A549 (cell line): ENCODE results near the gene SLC6A17. TPM values are rescaled to one million over a fixed set of nuclear protein-coding genes. Genes with fewer than 3 reads are reported as not detected.

Source experiments
- ATAC-seq, 2 experiments: fragments of 200-7000 bp in 1 of 2; fragments of >200 bp in 1 of 2; cut with Nextera tagmentation in 1 of 2; cut with Tn5 transposase in 1 of 2; 3 replicates each; pipeline versions ENCODE4 v1.8.0 to v1.9.1; 2018 to 2020; ENCODE audit warnings: mild to moderate bottlenecking in 1 of 2, moderate library complexity in 1 of 2
- CTCF ChIA-PET: fragments of 300-600 bp; sonication (Branson Sonifier 250); formaldehyde crosslinking; extraction: SDS; loops from one replicate; lab custom pipeline; 2021; ENCODE audit warnings: antibody characterized with exemption, inconsistent platforms; lab: Yijun Ruan, JAX
- POLR2A ChIA-PET: fragments of 350-600 bp; formaldehyde crosslinking; extraction: SDS; loops from one replicate; lab custom pipeline; 2021; ENCODE audit warnings: antibody characterized with exemption, inconsistent platforms; lab: Yijun Ruan, JAX
- DNase-seq, 2 experiments: peaks; one replicate each; pipeline versions ENCODE4 v3.0.0 to v3.0.0-alpha.2; 2011 to 2016; ENCODE audit warnings: low read depth in 1 of 2, low spot score in 1 of 2
- FAIRE-seq: peaks from 2 replicates; lab custom pipeline; 2011; peaks lifted over from hg19 to GRCh38; lab: Jason Lieb, UNC
- H3K27ac ChIP-seq, 2 experiments: fragments of >200 bp; sonication (Bioruptor Twin); formaldehyde crosslinking; 3 replicates each; pipeline ENCODE4 v1.5.1; 2016 to 2017
- H3K4me1 ChIP-seq: fragments of >200 bp; sonication (Bioruptor Twin); formaldehyde crosslinking; 3 replicates; pipeline ENCODE4 v1.6.1; 2016
- H3K4me2 ChIP-seq: fragments of >200 bp; sonication (Bioruptor Twin); formaldehyde crosslinking; 3 replicates; pipeline ENCODE4 v1.6.1; 2016
- H3K4me3 ChIP-seq: fragments of >200 bp; sonication (Bioruptor Twin); formaldehyde crosslinking; 3 replicates; pipeline ENCODE4 v1.5.1; 2016
- H3K9me3 ChIP-seq: fragments of >200 bp; sonication (Bioruptor Twin); formaldehyde crosslinking; 3 replicates; pipeline ENCODE4 v1.6.1; 2016
- CBX2 ChIP-seq: fragments of 200-600 bp; sonication (generic); IDR thresholded peaks from 2 replicates; pipeline ENCODE4 v1.6.1; 2016; ENCODE audit warnings: low read depth, mild to moderate bottlenecking, borderline replicate concordance
- CHD2 ChIP-seq: fragments of 150-350 bp; IDR thresholded peaks from 2 replicates; pipeline ENCODE4 v1.6.1; 2014; ENCODE audit warnings: low read length; ENCODE audit not compliant: partially characterized antibody
- EHMT2 ChIP-seq: fragments of 200-600 bp; sonication (generic); IDR thresholded peaks from 2 replicates; pipeline ENCODE4 v1.6.1; 2016; ENCODE audit warnings: antibody characterized with exemption, low read depth, mild to moderate bottlenecking, moderate library complexity
- EP300 ChIP-seq, 2 experiments: fragments of >200 bp; sonication (Bioruptor Twin); formaldehyde crosslinking; IDR thresholded peaks; 2 replicates in 1 of 2; 3 replicates in 1 of 2; pipeline ENCODE4 v1.6.1; 2016 to 2017
- FOSB ChIP-seq: fragments of 250-450 bp; sonication (Bioruptor Pico); IDR thresholded peaks from 2 replicates; pipeline ENCODE4 v1.5.0; 2020; ENCODE audit warnings: mild to moderate bottlenecking, moderate library complexity
- FOSL2 ChIP-seq, 2 experiments: fragments of 450-650 bp in 1 of 2; fragments of >200 bp in 1 of 2; sonication (Bioruptor Twin) in 1 of 2; formaldehyde crosslinking; IDR thresholded peaks; 2 replicates each; pipeline versions ENCODE4 v1.5.0 to v1.6.1; 2016 to 2020; ENCODE audit warnings: mild to moderate bottlenecking in 1 of 2, moderate library complexity in 1 of 2
- FOXS1 ChIP-seq: fragments of 250-450 bp; sonication (Bioruptor Pico); IDR thresholded peaks from 2 replicates; pipeline ENCODE4 v1.5.0; 2020; ENCODE audit warnings: mild to moderate bottlenecking, moderate library complexity
- GATA3 ChIP-seq: IDR thresholded peaks from 2 replicates; pipeline ENCODE4 v1.6.1; 2012; ENCODE audit warnings: borderline replicate concordance
- HOXB13 ChIP-seq: fragments of 250-450 bp; sonication (Bioruptor Pico); IDR thresholded peaks from 2 replicates; pipeline ENCODE4 v1.5.0; 2020; ENCODE audit warnings: low read depth, mild to moderate bottlenecking, moderate library complexity
- KDM1A ChIP-seq: fragments of 200-600 bp; sonication (generic); IDR thresholded peaks from 2 replicates; pipeline ENCODE4 v1.6.1; 2016; ENCODE audit warnings: low read depth, mild to moderate bottlenecking
- KDM5A ChIP-seq: fragments of 200-600 bp; sonication (generic); IDR thresholded peaks from 2 replicates; pipeline ENCODE4 v1.6.1; 2016; ENCODE audit warnings: antibody characterized with exemption, mild to moderate bottlenecking
- MAFK ChIP-seq: fragments of 450-650 bp; IDR thresholded peaks from 2 replicates; pipeline ENCODE4 v1.6.1; 2014; ENCODE audit not compliant: partially characterized antibody
- MAZ ChIP-seq: fragments of 150-350 bp; IDR thresholded peaks from 2 replicates; pipeline ENCODE4 v1.6.1; 2014; ENCODE audit warnings: antibody characterized with exemption, low read depth, low read length, borderline replicate concordance
- MYC ChIP-seq: IDR thresholded peaks from 2 replicates; pipeline ENCODE4 v1.6.1; 2012; ENCODE audit warnings: mild to moderate bottlenecking, inconsistent platforms, low read length, improper control_type of control experiment, borderline replicate concordance
- RAD21 ChIP-seq, 2 experiments: fragments of >200 bp in 1 of 2; sonication (Bioruptor Twin) in 1 of 2; formaldehyde crosslinking in 1 of 2; IDR thresholded peaks in 1 of 2; conservative IDR thresholded peaks in 1 of 2; 2 replicates in 1 of 2; 3 replicates in 1 of 2; pipeline ENCODE4 v1.6.1; 2012 to 2018; ENCODE audit warnings: inconsistent platforms in 1 of 2
- RARB ChIP-seq: fragments of 250-450 bp; sonication (Bioruptor Pico); IDR thresholded peaks from 2 replicates; pipeline ENCODE4 v1.8.0; 2021; ENCODE audit warnings: mild to moderate bottlenecking, moderate library complexity
- RCOR1 ChIP-seq: fragments of 150-350 bp; IDR thresholded peaks from 2 replicates; pipeline ENCODE4 v1.6.1; 2014; ENCODE audit warnings: antibody characterized with exemption, low read length, low read depth
- RFX5 ChIP-seq: fragments of 450-650 bp; IDR thresholded peaks from 2 replicates; pipeline ENCODE4 v1.7.1; 2014; ENCODE audit warnings: antibody characterized with exemption, mild to moderate bottlenecking, moderate library complexity
- SREBF2 ChIP-seq: fragments of 450-650 bp; IDR thresholded peaks from 2 replicates; pipeline ENCODE4 v1.6.1; 2014; ENCODE audit warnings: mild to moderate bottlenecking, moderate library complexity
- TFCP2L1 ChIP-seq: fragments of 250-450 bp; sonication (Bioruptor Pico); IDR thresholded peaks from 2 replicates; pipeline ENCODE4 v1.5.0; 2021; ENCODE audit warnings: mild to moderate bottlenecking
- ZSCAN20 ChIP-seq: fragments of 250-450 bp; sonication (Bioruptor Pico); IDR thresholded peaks from 2 replicates; pipeline ENCODE4 v1.8.0; 2022; ENCODE audit warnings: mild to moderate bottlenecking, moderate library complexity
- WGBS: methylation state at CpG from one replicate; pipeline ENCODE4 v1.1.6; 2017; ENCODE audit errors: missing lambda C conversion rate; 5-methylcytosine and 5-hydroxymethylcytosine counted together
- polyA plus RNA-seq, 4 experiments: library from polyadenylated mRNA; depleted of rRNA in 3 of 4; stranded (reverse); fragments of >200 nt; fragmentation: RNase III in 1 of 4; extraction: RNeasy Plus Mini Kit Qiagen cat#74134 plus additional on column Dnase treatment in 1 of 4; gene quantifications; 2 replicates in 3 of 4; 3 replicates in 1 of 4; pipeline ENCODE4 v1.2.3, GENCODE V29; 2011 to 2017
- TF ChIP-seq, protein P1 (sequence below): fragments of 450-650 bp; IDR thresholded peaks from 2 replicates; pipeline ENCODE4 v1.6.1; 2014; ENCODE audit warnings: antibody characterized with exemption
- TF ChIP-seq, protein P2 (sequence below): fragments of 200-600 bp; sonication (generic); IDR thresholded peaks from 2 replicates; pipeline ENCODE4 v1.6.1; 2016; ENCODE audit warnings: antibody characterized with exemption, mild to moderate bottlenecking, moderate library complexity
- TF ChIP-seq, protein P3 (sequence below): IDR thresholded peaks from 2 replicates; pipeline ENCODE4 v1.6.1; 2012
- TF ChIP-seq, protein P4 (sequence below): IDR thresholded peaks from 2 replicates; pipeline ENCODE4 v1.6.1; 2012
- TF ChIP-seq, protein P5 (sequence below): fragments of >200 bp; sonication (Bioruptor Twin); formaldehyde crosslinking; IDR thresholded peaks from 2 replicates; pipeline ENCODE4 v1.6.1; 2016
- TF ChIP-seq, protein P6 (sequence below): fragments of 250-450 bp; sonication (Bioruptor Pico); IDR thresholded peaks from 2 replicates; pipeline ENCODE4 v1.5.0; 2020; ENCODE audit warnings: low read depth, mild to moderate bottlenecking, moderate library complexity

The SLC6A17 gene
- polyA plus RNA-seq, 2 of the 4 experiments (the other 2 are of a cell fraction), result 0.56 to 2.2 TPM

DNA sequence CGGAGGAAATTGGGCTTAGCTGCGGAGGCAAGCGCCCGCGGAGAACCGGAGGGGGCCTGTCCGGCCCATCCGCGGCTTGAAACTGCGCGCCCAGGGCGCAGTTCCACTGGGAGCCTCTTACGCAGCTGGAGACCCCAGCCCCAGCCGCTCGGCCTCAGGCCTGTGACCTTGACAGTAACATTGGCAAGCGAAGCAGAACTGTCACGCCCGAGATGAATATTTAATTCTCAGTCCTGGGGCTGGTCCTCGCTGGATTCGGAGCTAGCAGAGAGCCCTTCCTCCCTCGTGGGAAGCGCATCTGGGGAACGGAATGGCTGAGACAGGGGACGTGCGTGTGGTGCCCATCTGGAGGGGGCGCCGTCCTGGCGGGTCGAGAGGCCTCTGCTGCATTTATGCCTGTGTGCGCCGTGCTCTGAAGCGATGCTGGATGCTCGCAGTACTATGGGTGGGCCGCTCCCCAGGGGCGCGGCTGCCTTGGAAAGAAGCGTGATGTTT lies 928 bp downstream of the SLC6A17 start:
- ATAC-seq, result no peak
- Histone ChIP-seq H3K9me3 (no peaks in the 10 kb centered on the region), H3K4me2 (peak overlapping the region; percentile 89), H3K4me3 (peak overlapping the region; percentile 48; the same call in 2 of the 3 replicates), H3K27ac (peak overlapping the region in 1 of 2 experiments; percentile 84; a peak in 3 of 6 replicates), H3K4me1 (no peaks in the 10 kb centered on the region)
- no peak for FAIRE-seq
- TF ChIP-seq CBX2, result no peak
- TF ChIP-seq FOSL2 (IDR thresholded peaks at IDR 0.05), result no peak
- no peak for TF ChIP-seq FOSL2 (CRISPR knock-in tag; IDR thresholded peaks at IDR 0.05)
- TF ChIP-seq TFCP2L1, result no peak
- no peak for TF ChIP-seq RFX5
- TF ChIP-seq CHD2, result no peak
- no peak for TF ChIP-seq EHMT2
- TF ChIP-seq, protein P1, sequence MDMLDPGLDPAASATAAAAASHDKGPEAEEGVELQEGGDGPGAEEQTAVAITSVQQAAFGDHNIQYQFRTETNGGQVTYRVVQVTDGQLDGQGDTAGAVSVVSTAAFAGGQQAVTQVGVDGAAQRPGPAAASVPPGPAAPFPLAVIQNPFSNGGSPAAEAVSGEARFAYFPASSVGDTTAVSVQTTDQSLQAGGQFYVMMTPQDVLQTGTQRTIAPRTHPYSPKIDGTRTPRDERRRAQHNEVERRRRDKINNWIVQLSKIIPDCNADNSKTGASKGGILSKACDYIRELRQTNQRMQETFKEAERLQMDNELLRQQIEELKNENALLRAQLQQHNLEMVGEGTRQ, result no peak
- TF ChIP-seq, protein P2, sequence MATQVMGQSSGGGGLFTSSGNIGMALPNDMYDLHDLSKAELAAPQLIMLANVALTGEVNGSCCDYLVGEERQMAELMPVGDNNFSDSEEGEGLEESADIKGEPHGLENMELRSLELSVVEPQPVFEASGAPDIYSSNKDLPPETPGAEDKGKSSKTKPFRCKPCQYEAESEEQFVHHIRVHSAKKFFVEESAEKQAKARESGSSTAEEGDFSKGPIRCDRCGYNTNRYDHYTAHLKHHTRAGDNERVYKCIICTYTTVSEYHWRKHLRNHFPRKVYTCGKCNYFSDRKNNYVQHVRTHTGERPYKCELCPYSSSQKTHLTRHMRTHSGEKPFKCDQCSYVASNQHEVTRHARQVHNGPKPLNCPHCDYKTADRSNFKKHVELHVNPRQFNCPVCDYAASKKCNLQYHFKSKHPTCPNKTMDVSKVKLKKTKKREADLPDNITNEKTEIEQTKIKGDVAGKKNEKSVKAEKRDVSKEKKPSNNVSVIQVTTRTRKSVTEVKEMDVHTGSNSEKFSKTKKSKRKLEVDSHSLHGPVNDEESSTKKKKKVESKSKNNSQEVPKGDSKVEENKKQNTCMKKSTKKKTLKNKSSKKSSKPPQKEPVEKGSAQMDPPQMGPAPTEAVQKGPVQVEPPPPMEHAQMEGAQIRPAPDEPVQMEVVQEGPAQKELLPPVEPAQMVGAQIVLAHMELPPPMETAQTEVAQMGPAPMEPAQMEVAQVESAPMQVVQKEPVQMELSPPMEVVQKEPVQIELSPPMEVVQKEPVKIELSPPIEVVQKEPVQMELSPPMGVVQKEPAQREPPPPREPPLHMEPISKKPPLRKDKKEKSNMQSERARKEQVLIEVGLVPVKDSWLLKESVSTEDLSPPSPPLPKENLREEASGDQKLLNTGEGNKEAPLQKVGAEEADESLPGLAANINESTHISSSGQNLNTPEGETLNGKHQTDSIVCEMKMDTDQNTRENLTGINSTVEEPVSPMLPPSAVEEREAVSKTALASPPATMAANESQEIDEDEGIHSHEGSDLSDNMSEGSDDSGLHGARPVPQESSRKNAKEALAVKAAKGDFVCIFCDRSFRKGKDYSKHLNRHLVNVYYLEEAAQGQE, result no peak
- no peak for TF ChIP-seq HOXB13 (CRISPR knock-in tag)
- TF ChIP-seq, protein P3, sequence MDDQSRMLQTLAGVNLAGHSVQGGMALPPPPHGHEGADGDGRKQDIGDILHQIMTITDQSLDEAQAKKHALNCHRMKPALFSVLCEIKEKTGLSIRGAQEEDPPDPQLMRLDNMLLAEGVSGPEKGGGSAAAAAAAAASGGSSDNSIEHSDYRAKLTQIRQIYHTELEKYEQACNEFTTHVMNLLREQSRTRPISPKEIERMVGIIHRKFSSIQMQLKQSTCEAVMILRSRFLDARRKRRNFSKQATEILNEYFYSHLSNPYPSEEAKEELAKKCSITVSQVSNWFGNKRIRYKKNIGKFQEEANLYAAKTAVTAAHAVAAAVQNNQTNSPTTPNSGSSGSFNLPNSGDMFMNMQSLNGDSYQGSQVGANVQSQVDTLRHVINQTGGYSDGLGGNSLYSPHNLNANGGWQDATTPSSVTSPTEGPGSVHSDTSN, result no peak
- WGBS, result 88% methylated on average over 34 of the region's 37 CpGs
- no peak for DNase-seq
- POLR2A ChIA-PET, result no interaction called here
- CTCF ChIA-PET, result interaction anchor here (0.9 to 1.6 kb wide), 5 partner anchors 17 to 64 kb away, joined by 3 to 8 read pairs (median 3); no protein-coding TSS in a partner anchor

DNA sequence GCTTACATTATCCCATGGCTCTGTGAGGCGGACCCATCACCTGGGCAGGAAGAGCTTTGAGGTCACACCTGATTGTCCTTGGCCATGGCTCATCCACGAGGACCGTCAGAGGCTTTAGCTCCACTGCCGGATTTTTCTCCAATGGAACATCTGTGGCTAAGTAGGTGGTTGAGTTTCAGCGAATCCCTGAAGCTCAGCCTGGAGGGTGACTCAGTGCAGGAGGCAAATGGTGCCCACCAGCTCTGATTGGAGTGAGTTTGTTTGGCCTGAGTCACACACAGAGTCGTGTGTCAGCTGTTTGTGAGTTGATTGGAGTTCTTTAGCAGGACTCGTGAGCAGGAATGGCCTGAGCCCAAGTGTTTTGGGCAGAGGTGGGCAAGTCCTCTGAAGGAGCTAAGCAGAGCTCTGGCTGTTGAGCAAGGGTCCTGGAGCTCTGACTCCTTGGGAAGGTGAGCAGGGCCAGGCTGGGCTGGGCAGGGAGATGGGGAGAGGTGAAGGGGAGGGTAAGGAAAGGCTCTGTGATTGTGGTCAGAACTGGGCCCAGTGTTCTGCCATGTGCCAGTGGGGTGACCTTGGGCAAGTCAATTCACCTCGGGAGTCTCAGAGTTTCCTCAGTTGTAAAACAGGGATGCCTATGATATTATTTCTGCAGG lies 2.0 kb downstream of the SLC6A17 start:
- H3K9me3 ChIP-seq, result no peaks in the 10 kb centered on the region
- POLR2A ChIA-PET, result no interaction called here
- peak; percentile 20 to 29 for DNase-seq
- 60% methylated on average over 8 of the region's 8 CpGs for WGBS
- H3K4me2 ChIP-seq, result no peak overlapping the region
- no peaks in the 10 kb centered on the region for H3K4me1 ChIP-seq
- H3K4me3 ChIP-seq, result no peak overlapping the region
- TF ChIP-seq RARB (CRISPR knock-in tag), result no peak
- TF ChIP-seq MAZ, result no peak
- TF ChIP-seq EP300 (IDR thresholded peaks at IDR 0.05), result no peak
- TF ChIP-seq, protein P4, sequence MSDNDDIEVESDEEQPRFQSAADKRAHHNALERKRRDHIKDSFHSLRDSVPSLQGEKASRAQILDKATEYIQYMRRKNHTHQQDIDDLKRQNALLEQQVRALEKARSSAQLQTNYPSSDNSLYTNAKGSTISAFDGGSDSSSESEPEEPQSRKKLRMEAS, result no peak
- TF ChIP-seq KDM5A, result no peak
- no peak for TF ChIP-seq RAD21 (conservative IDR thresholded peaks at IDR 0.05 in 1 of 2, IDR thresholded peaks at IDR 0.05 in 1 of 2)
- TF ChIP-seq EHMT2, result no peak
- no peak for TF ChIP-seq GATA3
- no peak for TF ChIP-seq KDM1A
- TF ChIP-seq RCOR1, result no peak
- TF ChIP-seq, protein P5, sequence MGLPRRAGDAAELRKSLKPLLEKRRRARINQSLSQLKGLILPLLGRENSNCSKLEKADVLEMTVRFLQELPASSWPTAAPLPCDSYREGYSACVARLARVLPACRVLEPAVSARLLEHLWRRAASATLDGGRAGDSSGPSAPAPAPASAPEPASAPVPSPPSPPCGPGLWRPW, result no peak
- TF ChIP-seq ZSCAN20, result no peak
- TF ChIP-seq MAFK, result no peak
- no peak for TF ChIP-seq SREBF2
- TF ChIP-seq TFCP2L1, result no peak
- TF ChIP-seq, protein P6, sequence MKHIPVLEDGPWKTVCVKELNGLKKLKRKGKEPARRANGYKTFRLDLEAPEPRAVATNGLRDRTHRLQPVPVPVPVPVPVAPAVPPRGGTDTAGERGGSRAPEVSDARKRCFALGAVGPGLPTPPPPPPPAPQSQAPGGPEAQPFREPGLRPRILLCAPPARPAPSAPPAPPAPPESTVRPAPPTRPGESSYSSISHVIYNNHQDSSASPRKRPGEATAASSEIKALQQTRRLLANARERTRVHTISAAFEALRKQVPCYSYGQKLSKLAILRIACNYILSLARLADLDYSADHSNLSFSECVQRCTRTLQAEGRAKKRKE (CRISPR knock-in tag), result no peak
- TF ChIP-seq MYC, result no peak
- TF ChIP-seq FOSB (CRISPR knock-in tag), result no peak
- TF ChIP-seq FOXS1 (CRISPR knock-in tag), result no peak
- TF ChIP-seq, protein P3, result no peak
- CTCF ChIA-PET, result interaction anchor here (0.7 to 1.5 kb wide), 5 partner anchors 11 to 345 kb away, joined by 3 read pairs; no protein-coding TSS in a partner anchor
- ATAC-seq, result peak; percentile 9 to 32; a peak in 1 of 6 replicates
- H3K27ac ChIP-seq, result no peak overlapping the region
- FAIRE-seq, result no peak
